ENCODE measurements around the gene EYS. TPM values are rescaled to one million over a fixed set of nuclear protein-coding genes. Genes with fewer than 3 reads are reported as not detected.

EYS gene
- total RNA-seq, 1 donor from 2014 or later = 2.1 TPM

- H3K4me3 ChIP-seq (ENCODE audit: low read length in 3 of 3) = no peak overlapping the region
- no peaks in the 10 kb centered on the region for H3K9me3 ChIP-seq (ENCODE audit: control insufficient read depth in 3 of 3, low read length in 3 of 3)
- H3K27ac ChIP-seq (ENCODE audit: low read depth, low read length) = no peak overlapping the region
- no peaks in the 10 kb centered on the region for H3K27me3 ChIP-seq (ENCODE audit: control insufficient read depth in 3 of 3, insufficient read depth in 3 of 3, low read length in 3 of 3)
- H3K4me1 ChIP-seq (ENCODE audit: control insufficient read depth in 3 of 3, insufficient read depth in 3 of 3, low read length in 3 of 3) = no peaks in the 10 kb centered on the region
- H3K36me3 ChIP-seq (ENCODE audit: control insufficient read depth in 3 of 3, insufficient read depth in 3 of 3, low read length in 3 of 3) = no peaks in the 10 kb centered on the region
- H3K9ac ChIP-seq (ENCODE audit: low read depth in 1 of 3, low read length in 3 of 3) = no peak overlapping the region
These were observed 723.9 kb downstream of the EYS start for GRCh38 chr6:64983089-64983488.

GRCh38 chr6:64973142-64973541 is 733.9 kb downstream of the EYS start:
- H3K27ac ChIP-seq (ENCODE audit: low read depth, low read length) = no peak overlapping the region
- H3K36me3 ChIP-seq (ENCODE audit: control insufficient read depth in 3 of 3, insufficient read depth in 3 of 3, low read length in 3 of 3) = no peaks in the 10 kb centered on the region
- H3K9ac ChIP-seq (ENCODE audit: low read depth in 1 of 3, low read length in 3 of 3) = no peak overlapping the region
- H3K4me1 ChIP-seq (ENCODE audit: control insufficient read depth in 3 of 3, insufficient read depth in 3 of 3, low read length in 3 of 3) = no peaks in the 10 kb centered on the region
- no peaks in the 10 kb centered on the region for H3K9me3 ChIP-seq (ENCODE audit: control insufficient read depth in 3 of 3, low read length in 3 of 3)
- H3K4me3 ChIP-seq (ENCODE audit: low read length in 3 of 3) = no peak overlapping the region
- H3K27me3 ChIP-seq (ENCODE audit: control insufficient read depth in 3 of 3, insufficient read depth in 3 of 3, low read length in 3 of 3) = no peaks in the 10 kb centered on the region

GRCh38 chr6:64969139-64969538 is 737.9 kb downstream of the EYS start:
- Histone ChIP-seq H3K9ac (ENCODE audit: low read depth in 1 of 3, low read length in 3 of 3) (no peak overlapping the region), H3K27me3 (ENCODE audit: control insufficient read depth in 3 of 3, insufficient read depth in 3 of 3, low read length in 3 of 3) (no peaks in the 10 kb centered on the region), H3K27ac (ENCODE audit: low read depth, low read length) (no peak overlapping the region), H3K36me3 (ENCODE audit: control insufficient read depth in 3 of 3, insufficient read depth in 3 of 3, low read length in 3 of 3) (no peaks in the 10 kb centered on the region), H3K9me3 (ENCODE audit: control insufficient read depth in 3 of 3, low read length in 3 of 3) (no peaks in the 10 kb centered on the region), H3K4me1 (ENCODE audit: control insufficient read depth in 3 of 3, insufficient read depth in 3 of 3, low read length in 3 of 3) (no peaks in the 10 kb centered on the region), H3K4me3 (ENCODE audit: low read length in 3 of 3) (no peak overlapping the region)

DNA sequence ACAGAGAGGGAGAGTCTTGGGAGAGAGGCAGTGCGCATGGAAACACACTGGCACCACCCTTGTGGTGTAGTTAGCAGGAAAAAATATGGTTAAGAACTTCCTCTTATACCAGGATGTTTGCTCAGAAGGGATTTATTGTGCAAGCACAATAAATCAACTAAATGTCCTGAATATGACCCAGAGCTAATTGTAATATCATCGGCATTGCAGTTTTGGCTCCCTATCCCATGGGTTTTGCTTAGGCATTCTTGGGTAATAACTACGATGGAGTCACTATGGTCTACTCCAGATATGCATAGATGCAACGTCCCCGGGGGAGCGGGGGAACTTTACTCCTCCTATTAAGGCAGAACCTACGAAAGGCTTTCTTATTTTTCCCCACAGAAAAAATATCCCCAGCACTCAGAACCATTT is 751.6 kb downstream of the EYS start:
- Histone ChIP-seq H3K27me3 (ENCODE audit: control insufficient read depth in 3 of 3, insufficient read depth in 3 of 3, low read length in 3 of 3) (no peaks in the 10 kb centered on the region), H3K27ac (ENCODE audit: low read depth, low read length) (no peak overlapping the region), H3K4me3 (ENCODE audit: low read length in 3 of 3) (no peak overlapping the region), H3K9me3 (ENCODE audit: control insufficient read depth in 3 of 3, low read length in 3 of 3) (no peaks in the 10 kb centered on the region), H3K36me3 (ENCODE audit: control insufficient read depth in 3 of 3, insufficient read depth in 3 of 3, low read length in 3 of 3) (no peaks in the 10 kb centered on the region), H3K4me1 (ENCODE audit: control insufficient read depth in 3 of 3, insufficient read depth in 3 of 3, low read length in 3 of 3) (no peaks in the 10 kb centered on the region), H3K9ac (ENCODE audit: low read depth in 1 of 3, low read length in 3 of 3) (no peak overlapping the region)

DNA sequence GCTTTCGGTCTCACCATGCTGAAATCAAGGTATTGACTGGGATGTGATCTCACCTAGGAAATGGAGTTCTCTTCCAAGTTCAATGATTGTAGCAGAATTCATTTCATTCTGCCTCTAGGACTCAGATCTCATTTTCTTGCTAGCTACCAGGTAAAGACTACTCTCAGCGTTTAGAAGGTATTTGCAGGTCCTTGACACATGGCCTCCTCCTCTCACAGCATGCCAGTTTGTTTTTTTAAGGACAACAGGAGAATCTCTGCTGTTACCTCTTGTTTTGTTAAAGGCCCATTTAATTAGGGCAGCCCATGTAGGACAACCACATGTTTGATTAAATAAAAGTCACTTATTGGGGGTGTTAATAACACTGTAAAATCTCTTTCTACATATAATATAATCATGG is 757.8 kb downstream of the EYS start:
- H3K36me3 ChIP-seq (ENCODE audit: control insufficient read depth in 3 of 3, insufficient read depth in 3 of 3, low read length in 3 of 3) = no peaks in the 10 kb centered on the region
- H3K9ac ChIP-seq (ENCODE audit: low read depth in 1 of 3, low read length in 3 of 3) = no peak overlapping the region
- H3K4me3 ChIP-seq (ENCODE audit: low read length in 3 of 3) = no peak overlapping the region
- H3K27me3 ChIP-seq (ENCODE audit: control insufficient read depth in 3 of 3, insufficient read depth in 3 of 3, low read length in 3 of 3) = no peaks in the 10 kb centered on the region
- H3K9me3 ChIP-seq (ENCODE audit: control insufficient read depth in 3 of 3, low read length in 3 of 3) = no peaks in the 10 kb centered on the region
- no peaks in the 10 kb centered on the region for H3K4me1 ChIP-seq (ENCODE audit: control insufficient read depth in 3 of 3, insufficient read depth in 3 of 3, low read length in 3 of 3)
- no peak overlapping the region for H3K27ac ChIP-seq (ENCODE audit: low read depth, low read length)

DNA sequence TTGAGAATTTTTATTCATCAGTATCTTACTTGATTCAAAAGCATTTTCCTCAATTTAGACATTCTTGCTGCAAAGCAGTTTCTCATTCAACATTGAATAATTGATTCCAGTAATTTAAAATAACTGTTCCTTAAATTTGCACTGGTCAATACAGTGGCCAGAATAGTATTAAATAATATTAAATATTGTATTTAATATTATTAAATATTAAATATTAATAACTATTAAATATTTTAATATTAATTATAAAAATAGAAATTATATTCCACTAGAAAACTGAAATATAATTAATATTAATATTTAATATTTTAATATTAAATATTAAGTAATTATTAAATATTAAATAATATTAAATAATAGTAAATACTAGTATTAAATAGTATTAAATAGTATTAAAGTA is 758.8 kb downstream of the EYS start:
- no peaks in the 10 kb centered on the region for H3K27me3 ChIP-seq (ENCODE audit: control insufficient read depth in 3 of 3, insufficient read depth in 3 of 3, low read length in 3 of 3)
- no peaks in the 10 kb centered on the region for H3K9me3 ChIP-seq (ENCODE audit: control insufficient read depth in 3 of 3, low read length in 3 of 3)
- no peak overlapping the region for H3K27ac ChIP-seq (ENCODE audit: low read depth, low read length)
- H3K4me3 ChIP-seq (ENCODE audit: low read length in 3 of 3) = no peak overlapping the region
- H3K9ac ChIP-seq (ENCODE audit: low read depth in 1 of 3, low read length in 3 of 3) = no peak overlapping the region
- no peaks in the 10 kb centered on the region for H3K36me3 ChIP-seq (ENCODE audit: control insufficient read depth in 3 of 3, insufficient read depth in 3 of 3, low read length in 3 of 3)
- H3K4me1 ChIP-seq (ENCODE audit: control insufficient read depth in 3 of 3, insufficient read depth in 3 of 3, low read length in 3 of 3) = no peaks in the 10 kb centered on the region

DNA sequence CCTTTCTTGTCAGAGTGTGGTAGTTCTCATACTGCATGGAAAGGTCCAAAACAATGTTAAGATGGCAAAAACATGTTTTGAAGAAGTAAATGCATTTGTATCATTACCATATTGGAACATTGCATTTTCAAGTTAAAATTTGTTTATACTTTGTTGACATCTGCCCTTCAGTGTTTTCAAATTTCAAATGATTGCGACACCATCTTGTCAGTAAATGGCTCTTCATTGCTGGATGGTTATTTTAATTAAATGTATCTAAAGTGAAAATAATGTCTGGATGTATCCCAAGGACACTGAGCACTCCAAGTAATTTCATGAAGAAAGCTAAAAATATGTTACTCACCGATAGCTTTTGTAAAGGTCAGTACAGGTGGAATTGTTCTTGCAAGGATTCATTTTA is 761.6 kb downstream of the EYS start:
- H3K27me3 ChIP-seq (ENCODE audit: control insufficient read depth in 3 of 3, insufficient read depth in 3 of 3, low read length in 3 of 3) = no peaks in the 10 kb centered on the region
- no peak overlapping the region for H3K9ac ChIP-seq (ENCODE audit: low read depth in 1 of 3, low read length in 3 of 3)
- H3K9me3 ChIP-seq (ENCODE audit: control insufficient read depth in 3 of 3, low read length in 3 of 3) = no peaks in the 10 kb centered on the region
- H3K4me3 ChIP-seq (ENCODE audit: low read length in 3 of 3) = no peak overlapping the region
- no peak overlapping the region for H3K27ac ChIP-seq (ENCODE audit: low read depth, low read length)
- H3K36me3 ChIP-seq (ENCODE audit: control insufficient read depth in 3 of 3, insufficient read depth in 3 of 3, low read length in 3 of 3) = no peaks in the 10 kb centered on the region
- H3K4me1 ChIP-seq (ENCODE audit: control insufficient read depth in 3 of 3, insufficient read depth in 3 of 3, low read length in 3 of 3) = no peaks in the 10 kb centered on the region

GRCh38 chr6:64932486-64932885 is 774.5 kb downstream of the EYS start:
- H3K27me3 ChIP-seq (ENCODE audit: control insufficient read depth in 3 of 3, insufficient read depth in 3 of 3, low read length in 3 of 3) = no peaks in the 10 kb centered on the region
- no peaks in the 10 kb centered on the region for H3K36me3 ChIP-seq (ENCODE audit: control insufficient read depth in 3 of 3, insufficient read depth in 3 of 3, low read length in 3 of 3)
- H3K9me3 ChIP-seq (ENCODE audit: control insufficient read depth in 3 of 3, low read length in 3 of 3) = no peaks in the 10 kb centered on the region
- no peaks in the 10 kb centered on the region for H3K4me1 ChIP-seq (ENCODE audit: control insufficient read depth in 3 of 3, insufficient read depth in 3 of 3, low read length in 3 of 3)
- H3K4me3 ChIP-seq (ENCODE audit: low read length in 3 of 3) = no peak overlapping the region
- H3K27ac ChIP-seq (ENCODE audit: low read depth, low read length) = no peak overlapping the region
- no peak overlapping the region for H3K9ac ChIP-seq (ENCODE audit: low read depth in 1 of 3, low read length in 3 of 3)

DNA sequence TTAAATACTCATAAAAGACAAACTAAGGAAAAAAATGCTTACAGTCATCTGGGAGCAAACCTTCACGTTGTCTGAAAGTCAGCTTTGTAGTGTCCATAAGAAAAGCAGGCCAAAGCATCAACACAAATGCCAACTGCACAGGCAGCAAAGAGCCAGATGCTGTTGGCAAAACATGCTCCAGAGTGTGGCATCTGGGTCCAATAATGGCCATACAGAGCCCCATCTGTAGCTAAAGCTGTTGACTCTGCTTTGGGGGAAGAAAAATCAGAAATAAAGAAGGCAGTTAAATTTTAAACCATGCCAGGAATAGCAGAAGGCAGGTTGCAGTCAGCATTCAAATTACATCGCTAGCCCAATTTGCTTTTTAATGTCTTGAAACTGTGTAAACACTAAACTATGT is 776.3 kb downstream of the EYS start:
- H3K27ac ChIP-seq (ENCODE audit: low read depth, low read length) = no peak overlapping the region
- no peaks in the 10 kb centered on the region for H3K9me3 ChIP-seq (ENCODE audit: control insufficient read depth in 3 of 3, low read length in 3 of 3)
- no peaks in the 10 kb centered on the region for H3K4me1 ChIP-seq (ENCODE audit: control insufficient read depth in 3 of 3, insufficient read depth in 3 of 3, low read length in 3 of 3)
- no peaks in the 10 kb centered on the region for H3K36me3 ChIP-seq (ENCODE audit: control insufficient read depth in 3 of 3, insufficient read depth in 3 of 3, low read length in 3 of 3)
- no peak overlapping the region for H3K9ac ChIP-seq (ENCODE audit: low read depth in 1 of 3, low read length in 3 of 3)
- no peak overlapping the region for H3K4me3 ChIP-seq (ENCODE audit: low read length in 3 of 3)
- H3K27me3 ChIP-seq (ENCODE audit: control insufficient read depth in 3 of 3, insufficient read depth in 3 of 3, low read length in 3 of 3) = no peaks in the 10 kb centered on the region

GRCh38 chr6:64926051-64926450 is 781.0 kb downstream of the EYS start:
- Histone ChIP-seq H3K27ac (ENCODE audit: low read depth, low read length) (no peak overlapping the region), H3K27me3 (ENCODE audit: control insufficient read depth in 3 of 3, insufficient read depth in 3 of 3, low read length in 3 of 3) (no peaks in the 10 kb centered on the region), H3K4me3 (ENCODE audit: low read length in 3 of 3) (no peak overlapping the region), H3K36me3 (ENCODE audit: control insufficient read depth in 3 of 3, insufficient read depth in 3 of 3, low read length in 3 of 3) (no peaks in the 10 kb centered on the region), H3K4me1 (ENCODE audit: control insufficient read depth in 3 of 3, insufficient read depth in 3 of 3, low read length in 3 of 3) (no peaks in the 10 kb centered on the region), H3K9me3 (ENCODE audit: control insufficient read depth in 3 of 3, low read length in 3 of 3) (no peaks in the 10 kb centered on the region), H3K9ac (ENCODE audit: low read depth in 1 of 3, low read length in 3 of 3) (no peak overlapping the region)

DNA sequence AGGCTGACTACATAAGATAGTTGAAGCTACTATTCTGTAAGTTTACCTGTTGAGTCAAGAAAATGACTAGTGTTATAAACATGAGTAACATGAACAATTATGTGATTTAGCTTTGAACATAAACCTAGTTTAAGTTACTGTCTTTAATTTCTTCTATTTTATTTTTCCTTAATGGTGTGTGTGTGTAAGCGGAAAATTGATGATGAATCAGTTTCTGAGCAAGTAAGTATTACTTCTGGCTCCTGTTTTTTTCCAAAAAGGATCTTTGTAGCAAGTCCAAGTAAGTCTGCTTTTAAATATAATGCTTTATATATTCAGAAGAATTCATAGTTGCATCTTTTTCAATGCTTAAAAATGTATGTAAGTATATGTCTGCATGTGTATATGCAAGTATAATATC is 786.8 kb downstream of the EYS start:
- Histone ChIP-seq H3K4me3 (ENCODE audit: low read length in 3 of 3) (no peak overlapping the region), H3K27ac (ENCODE audit: low read depth, low read length) (no peak overlapping the region), H3K27me3 (ENCODE audit: control insufficient read depth in 3 of 3, insufficient read depth in 3 of 3, low read length in 3 of 3) (no peaks in the 10 kb centered on the region), H3K9me3 (ENCODE audit: control insufficient read depth in 3 of 3, low read length in 3 of 3) (no peaks in the 10 kb centered on the region), H3K36me3 (ENCODE audit: control insufficient read depth in 3 of 3, insufficient read depth in 3 of 3, low read length in 3 of 3) (no peaks in the 10 kb centered on the region), H3K9ac (ENCODE audit: low read depth in 1 of 3, low read length in 3 of 3) (no peak overlapping the region), H3K4me1 (ENCODE audit: control insufficient read depth in 3 of 3, insufficient read depth in 3 of 3, low read length in 3 of 3) (no peaks in the 10 kb centered on the region)

Measured in skeletal muscle tissue (tissue), 4 donors.